Activated naive CD8-positive, alpha-beta T cell (primary cell): ENCODE data around the gene VSIG10L2.

Experiments
- H3K27ac Mint-ChIP-seq: one replicate; pipeline ENCODE4 v1.8.0; 2021; ENCODE audit warnings: mixed read lengths
- H3K27me3 Mint-ChIP-seq: one replicate; pipeline ENCODE4 v1.8.0; 2021; ENCODE audit warnings: mixed read lengths
- H3K36me3 Mint-ChIP-seq: one replicate; pipeline ENCODE4 v1.8.0; 2021; ENCODE audit warnings: mixed read lengths
- H3K4me1 Mint-ChIP-seq: one replicate; pipeline ENCODE4 v1.8.0; 2021; ENCODE audit warnings: low read depth, mixed read lengths
- H3K4me3 Mint-ChIP-seq: one replicate; pipeline ENCODE4 v1.8.0; 2021; ENCODE audit warnings: mild to moderate bottlenecking, mixed read lengths
- H3K9me3 Mint-ChIP-seq: one replicate; pipeline ENCODE4 v1.8.0; 2021; ENCODE audit warnings: low read depth, mixed read lengths

VSIG10L2 gene

DNA sequence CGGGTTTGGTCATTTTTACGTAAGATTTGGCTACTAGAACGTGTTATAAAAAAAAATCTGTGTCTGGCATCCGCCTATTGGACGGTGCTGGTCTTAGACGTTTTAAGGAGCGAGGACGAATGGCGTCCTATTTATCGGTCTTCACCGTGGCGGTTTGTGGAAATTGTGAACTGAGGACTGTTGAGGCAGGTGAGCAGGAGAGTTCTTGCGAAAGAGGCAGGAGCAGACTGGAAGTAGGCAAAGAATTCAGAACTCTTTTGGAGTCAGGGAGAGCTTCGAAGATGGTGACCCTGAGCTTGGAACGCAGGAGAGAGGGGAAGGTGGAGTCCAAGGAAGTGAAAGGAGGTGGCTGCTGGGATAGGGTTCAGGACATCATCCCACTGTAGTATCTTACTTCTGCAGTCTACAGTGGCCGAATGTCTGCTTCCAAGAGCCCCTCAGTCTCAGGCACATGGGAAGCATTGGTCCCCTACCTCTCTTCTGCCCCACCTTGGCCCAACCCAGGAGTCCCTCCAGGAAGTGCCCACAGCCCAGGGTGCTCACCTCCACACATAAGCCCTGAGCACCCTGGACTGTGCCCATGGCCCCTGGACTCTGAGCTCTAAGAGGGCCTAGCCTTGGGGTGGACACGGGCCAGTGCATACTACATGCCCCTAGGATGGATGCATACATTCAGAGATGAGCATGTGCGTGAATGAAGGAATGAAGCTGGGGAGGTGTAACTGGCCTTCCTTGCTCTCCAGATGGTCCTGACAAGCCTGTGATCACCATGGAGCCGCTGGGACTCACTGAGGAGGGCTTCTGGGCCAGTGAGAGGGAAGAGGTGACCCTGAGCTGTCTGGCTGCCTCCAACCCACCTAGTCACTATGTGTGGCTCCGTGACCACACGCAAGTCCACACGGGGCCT is 3.7 kb downstream of the VSIG10L2 start:
- no peak overlapping the region for H3K4me3 Mint-ChIP-seq
- H3K27ac Mint-ChIP-seq: no peak overlapping the region
- H3K27me3 Mint-ChIP-seq: peaks cover 3% of the 10 kb centered on the region
- H3K9me3 Mint-ChIP-seq: no peaks in the 10 kb centered on the region
- H3K36me3 Mint-ChIP-seq: no peaks in the 10 kb centered on the region
- H3K4me1 Mint-ChIP-seq: no peaks in the 10 kb centered on the region

GRCh38 chr11:125950178-125950490 is 4.3 kb downstream of the VSIG10L2 start:
- Mint-ChIP-seq H3K9me3 (no peaks in the 10 kb centered on the region), H3K4me3 (no peak overlapping the region), H3K4me1 (no peaks in the 10 kb centered on the region), H3K27ac (no peak overlapping the region), H3K27me3 (peaks cover 3% of the 10 kb centered on the region), H3K36me3 (no peaks in the 10 kb centered on the region)

DNA sequence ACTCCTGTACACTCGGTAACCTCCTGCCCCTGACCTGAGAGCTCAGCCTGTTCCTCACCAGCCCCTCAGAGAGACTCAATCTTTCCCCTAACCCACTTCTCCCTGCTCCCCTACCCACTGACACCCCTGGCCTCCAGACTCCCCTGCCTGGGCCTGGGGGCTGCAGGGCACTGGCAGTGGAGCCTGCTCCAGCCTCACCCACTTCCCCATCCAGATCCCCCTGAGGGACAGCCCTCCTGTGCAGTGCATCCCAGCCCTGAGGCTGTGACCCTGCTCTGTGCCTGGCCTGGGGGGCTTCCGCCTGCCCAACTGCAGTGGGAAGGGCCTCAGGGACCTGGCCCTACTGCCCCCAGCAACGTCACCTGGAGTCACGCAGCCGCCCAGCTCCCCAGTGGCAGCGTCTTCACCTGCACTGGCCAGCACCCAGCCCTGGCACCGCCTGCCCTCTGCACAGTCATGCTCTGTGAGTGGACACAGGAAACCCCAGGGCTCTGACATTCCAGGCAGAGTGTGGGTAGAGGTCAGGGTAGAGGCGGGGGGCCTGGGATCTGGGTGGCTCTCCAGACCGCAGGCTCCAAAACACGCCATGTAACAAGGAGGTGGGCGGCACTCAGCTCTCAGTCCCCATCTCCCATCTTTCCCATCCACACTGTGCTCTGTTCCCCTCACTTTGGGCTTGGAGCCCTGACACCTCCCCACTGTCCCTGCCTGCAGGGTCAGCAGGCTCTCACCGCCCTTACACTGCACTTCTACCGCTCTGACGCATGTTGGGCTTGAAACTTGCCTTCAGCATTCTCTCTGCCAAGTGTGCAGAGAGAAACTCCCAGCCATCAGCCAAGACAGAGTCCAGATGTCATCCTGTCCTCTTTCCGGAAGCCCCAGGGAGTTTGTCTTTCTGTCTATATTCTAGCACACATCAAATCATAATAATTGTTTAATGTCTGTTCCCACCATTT is 5.1 kb downstream of the VSIG10L2 start:
- no peak overlapping the region for H3K4me3 Mint-ChIP-seq
- H3K27ac Mint-ChIP-seq: no peak overlapping the region
- no peaks in the 10 kb centered on the region for H3K9me3 Mint-ChIP-seq
- peaks cover 4% of the 10 kb centered on the region for H3K36me3 Mint-ChIP-seq
- peaks cover 3% of the 10 kb centered on the region for H3K27me3 Mint-ChIP-seq
- H3K4me1 Mint-ChIP-seq: no peaks in the 10 kb centered on the region

- H3K4me1 Mint-ChIP-seq: no peaks in the 10 kb centered on the region
- H3K4me3 Mint-ChIP-seq: no peak overlapping the region
- H3K36me3 Mint-ChIP-seq: peaks cover 4% of the 10 kb centered on the region
- no peaks in the 10 kb centered on the region for H3K9me3 Mint-ChIP-seq
- no peak overlapping the region for H3K27ac Mint-ChIP-seq
- peaks cover 3% of the 10 kb centered on the region for H3K27me3 Mint-ChIP-seq
Measured at GRCh38 chr11:125951731-125952130, 5.9 kb downstream of the VSIG10L2 start.

- Mint-ChIP-seq H3K27ac (no peak overlapping the region), H3K9me3 (no peaks in the 10 kb centered on the region), H3K27me3 (peaks cover 3% of the 10 kb centered on the region), H3K4me3 (no peak overlapping the region), H3K36me3 (peaks cover 4% of the 10 kb centered on the region), H3K4me1 (no peaks in the 10 kb centered on the region)
Measured at GRCh38 chr11:125952559-125952958, 6.7 kb downstream of the VSIG10L2 start.

GRCh38 chr11:125952973-125953372 is 7.1 kb downstream of the VSIG10L2 start:
- H3K36me3 Mint-ChIP-seq: peaks cover 7% of the 10 kb centered on the region
- H3K9me3 Mint-ChIP-seq: no peaks in the 10 kb centered on the region

DNA sequence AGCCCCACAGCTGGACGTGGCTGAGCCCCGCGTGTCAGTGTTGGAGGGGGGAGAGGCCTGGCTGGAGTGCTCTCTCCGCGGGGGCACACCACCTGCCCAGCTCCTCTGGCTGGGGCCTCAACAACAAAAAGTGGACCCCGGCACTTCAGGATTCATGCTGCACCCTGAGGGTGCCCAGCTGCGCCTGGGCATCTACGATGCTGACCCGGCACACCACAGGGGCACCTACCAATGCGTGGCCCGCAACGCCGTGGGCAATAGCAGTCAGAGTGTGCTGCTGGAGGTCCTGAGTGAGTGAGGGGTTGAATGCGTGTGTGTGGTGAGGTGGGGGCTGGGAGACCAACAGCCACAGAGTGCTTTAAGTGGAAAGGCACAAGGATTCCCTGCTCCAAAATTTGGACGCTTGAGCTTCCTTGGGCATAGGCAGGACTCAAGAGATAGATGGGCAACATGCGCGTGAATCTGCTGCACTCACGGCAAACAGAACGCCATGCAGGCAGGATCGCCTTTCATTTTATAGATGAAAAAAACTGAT is 7.6 kb downstream of the VSIG10L2 start:
- Mint-ChIP-seq H3K9me3 (no peaks in the 10 kb centered on the region), H3K27ac (no peak overlapping the region), H3K27me3 (peaks cover 3% of the 10 kb centered on the region), H3K36me3 (peaks cover 7% of the 10 kb centered on the region), H3K4me3 (no peak overlapping the region), H3K4me1 (no peaks in the 10 kb centered on the region)

More at GRCh38 chr11:125952973-125953372, 7.1 kb downstream of the VSIG10L2 start:
- Mint-ChIP-seq H3K27me3 (peaks cover 3% of the 10 kb centered on the region), H3K4me1 (no peaks in the 10 kb centered on the region), H3K27ac (no peak overlapping the region), H3K4me3 (no peak overlapping the region)

GRCh38 chr11:125954123-125954944 is 8.5 kb downstream of the VSIG10L2 start:
- Mint-ChIP-seq H3K36me3 (peaks cover 7% of the 10 kb centered on the region), H3K9me3 (no peaks in the 10 kb centered on the region), H3K4me3 (no peak overlapping the region), H3K27me3 (peaks cover 3% of the 10 kb centered on the region), H3K27ac (no peak overlapping the region), H3K4me1 (no peaks in the 10 kb centered on the region)

GRCh38 chr11:125954945-125955640 is 9.2 kb downstream of the VSIG10L2 start:
- Mint-ChIP-seq H3K4me3 (no peak overlapping the region), H3K4me1 (no peaks in the 10 kb centered on the region), H3K27me3 (peaks cover 3% of the 10 kb centered on the region)

DNA sequence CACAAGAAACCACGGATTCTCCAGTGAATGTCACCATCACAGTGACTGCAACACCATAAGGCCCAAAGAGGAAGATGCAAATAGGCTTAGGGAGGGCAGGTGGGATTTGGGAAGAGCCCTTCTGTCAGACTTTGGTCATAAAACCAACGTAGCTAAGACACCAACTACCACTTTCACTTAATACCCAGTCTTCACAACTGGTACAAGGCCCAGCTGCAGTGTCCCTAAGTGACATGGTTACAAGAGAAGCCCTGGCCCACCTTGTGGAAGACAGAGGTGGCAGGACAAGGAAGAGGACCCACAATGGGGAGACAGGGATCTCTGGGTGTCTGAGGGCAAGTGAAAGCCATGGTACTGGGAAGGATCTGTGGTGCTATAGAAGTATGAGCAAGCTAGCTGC is 10.0 kb downstream of the VSIG10L2 start:
- peaks cover 7% of the 10 kb centered on the region for H3K36me3 Mint-ChIP-seq
- no peak overlapping the region for H3K27ac Mint-ChIP-seq
- H3K27me3 Mint-ChIP-seq: peaks cover 3% of the 10 kb centered on the region
- H3K4me1 Mint-ChIP-seq: no peaks in the 10 kb centered on the region
- H3K4me3 Mint-ChIP-seq: no peak overlapping the region
- H3K9me3 Mint-ChIP-seq: no peaks in the 10 kb centered on the region

More at GRCh38 chr11:125954945-125955640, 9.2 kb downstream of the VSIG10L2 start:
- Mint-ChIP-seq H3K27ac (no peak overlapping the region), H3K36me3 (peaks cover 7% of the 10 kb centered on the region), H3K9me3 (no peaks in the 10 kb centered on the region)

- H3K36me3 Mint-ChIP-seq: peaks cover 7% of the 10 kb centered on the region
- H3K4me1 Mint-ChIP-seq: no peaks in the 10 kb centered on the region
- no peaks in the 10 kb centered on the region for H3K9me3 Mint-ChIP-seq
- no peaks in the 10 kb centered on the region for H3K27me3 Mint-ChIP-seq
- H3K4me3 Mint-ChIP-seq: no peak overlapping the region
- no peak overlapping the region for H3K27ac Mint-ChIP-seq
Measured at GRCh38 chr11:125956391-125957134, 10.7 kb downstream of the VSIG10L2 start.

- Mint-ChIP-seq H3K36me3 (peaks cover 14% of the 10 kb centered on the region), H3K4me3 (no peak overlapping the region)
Measured at GRCh38 chr11:125957618-125958332, 11.9 kb downstream of the VSIG10L2 start.

GRCh38 chr11:125958872-125959400 is 13.1 kb downstream of the VSIG10L2 start:
- Mint-ChIP-seq H3K4me3 (no peak overlapping the region), H3K27ac (no peak overlapping the region), H3K36me3 (peaks cover 14% of the 10 kb centered on the region), H3K9me3 (peaks cover 9% of the 10 kb centered on the region), H3K4me1 (no peaks in the 10 kb centered on the region), H3K27me3 (no peaks in the 10 kb centered on the region)

More at GRCh38 chr11:125957618-125958332, 11.9 kb downstream of the VSIG10L2 start:
- H3K27me3 Mint-ChIP-seq: no peaks in the 10 kb centered on the region
- peaks cover 4% of the 10 kb centered on the region for H3K9me3 Mint-ChIP-seq
- H3K27ac Mint-ChIP-seq: no peak overlapping the region
- H3K4me1 Mint-ChIP-seq: no peaks in the 10 kb centered on the region
